Left lobe of liver (tissue), 1 donor: ENCODE data around the gene BSCL2. TPM values are rescaled to one million over a fixed set of nuclear protein-coding genes. Genes with fewer than 3 reads are reported as not detected.

ENCODE experiments used
- total RNA-seq: library from RNA; stranded (reverse); gene quantifications from one replicate; pipeline ENCODE4 v1.2.1, GENCODE V29; 2021
- donor health status: DM: no; HTN: yes; CAD: no.

BSCL2 gene
- total RNA-seq, 1 donor from 2014 or later, result 35.1 TPM

Other genes with a start within 250 kb of the BSCL2 start
- gene AHNAK, start 160.6 kb downstream of the BSCL2 start, total RNA-seq, result 115 TPM
- gene EEF1G, start 133.5 kb downstream of the BSCL2 start, total RNA-seq, result 441 TPM
- 32.6 TPM for gene TUT1, start 115.9 kb downstream of the BSCL2 start, total RNA-seq
- gene MTA2, start 105.6 kb downstream of the BSCL2 start, total RNA-seq, result 24.4 TPM
- gene EML3, start 94.6 kb downstream of the BSCL2 start, total RNA-seq, result 29.9 TPM
- gene ROM1, start 94.2 kb downstream of the BSCL2 start, total RNA-seq, result 1.1 TPM
- 16.8 TPM for gene B3GAT3, start 85.4 kb downstream of the BSCL2 start, total RNA-seq
- 220 TPM for gene GANAB, start 60.8 kb downstream of the BSCL2 start, total RNA-seq
- 12.8 TPM for gene INTS5, start 54.1 kb downstream of the BSCL2 start, total RNA-seq
- 30.4 TPM for gene C11orf98, start 42.2 kb downstream of the BSCL2 start, total RNA-seq
- 3.4 TPM for gene CSKMT, start 42.1 kb downstream of the BSCL2 start, total RNA-seq
- 4.9 TPM for gene UQCC3, start 35.8 kb downstream of the BSCL2 start, total RNA-seq
- gene LBHD1, start 35.2 kb downstream of the BSCL2 start, total RNA-seq, result 3.3 TPM
- gene UBXN1, start 28.4 kb downstream of the BSCL2 start, total RNA-seq, result 30.5 TPM
- not detected for gene LRRN4CL, start 17.9 kb downstream of the BSCL2 start, total RNA-seq
- 0.20 TPM for gene GNG3, start 252 bp upstream of the BSCL2 start, total RNA-seq
- gene HNRNPUL2, start 20.0 kb upstream of the BSCL2 start, total RNA-seq, result 13.7 TPM
- gene TTC9C, start 21.1 kb upstream of the BSCL2 start, total RNA-seq, result 11.2 TPM
- 5.5 TPM for gene ZBTB3, start 46.7 kb upstream of the BSCL2 start, total RNA-seq
- gene POLR2G, start 54.2 kb upstream of the BSCL2 start, total RNA-seq, result 22.7 TPM
- 22.9 TPM for gene TAF6L, start 64.0 kb upstream of the BSCL2 start, total RNA-seq
- gene TMEM179B, start 80.0 kb upstream of the BSCL2 start, total RNA-seq, result 27.5 TPM
- 7.6 TPM for gene TMEM223, start 84.6 kb upstream of the BSCL2 start, total RNA-seq
- gene NXF1, start 98.0 kb upstream of the BSCL2 start, total RNA-seq, result 42.8 TPM
- gene STX5, start 124.6 kb upstream of the BSCL2 start, total RNA-seq, result 23.8 TPM
- not detected for gene TEX54, start 125.4 kb upstream of the BSCL2 start, total RNA-seq
- 20.5 TPM for gene WDR74, start 132.2 kb upstream of the BSCL2 start, total RNA-seq
- gene SLC3A2, start 173.5 kb upstream of the BSCL2 start, total RNA-seq, result 64.8 TPM
- gene CHRM1, start 213.9 kb upstream of the BSCL2 start, total RNA-seq, result not detected